ENCODE data around the gene LTBR.
A peak's percentile ranks its signal among the peaks of the same experiment; 100 is the strongest.

Gene LTBR

DNA sequence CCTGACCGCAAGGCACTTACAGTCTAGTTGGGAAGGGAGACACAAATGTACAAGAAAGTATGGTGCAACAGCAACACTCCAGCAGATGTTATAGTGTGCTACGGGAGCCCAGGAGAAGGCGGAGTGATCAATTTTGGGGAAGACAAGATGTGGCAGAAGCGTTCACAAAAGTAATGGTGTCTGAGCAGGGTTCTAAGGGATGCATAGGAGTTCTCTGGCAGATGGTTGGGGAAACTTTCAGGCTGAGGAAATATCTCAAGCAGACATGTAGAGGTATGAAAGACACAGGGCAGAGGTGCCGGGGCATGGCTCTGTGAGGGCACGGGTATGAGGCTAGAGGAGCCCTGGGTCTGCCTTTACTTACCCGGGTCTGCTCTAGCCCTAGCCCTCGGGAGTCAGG, 37.0 kb upstream of the LTBR start:
- no peak for DNase-seq

DNA sequence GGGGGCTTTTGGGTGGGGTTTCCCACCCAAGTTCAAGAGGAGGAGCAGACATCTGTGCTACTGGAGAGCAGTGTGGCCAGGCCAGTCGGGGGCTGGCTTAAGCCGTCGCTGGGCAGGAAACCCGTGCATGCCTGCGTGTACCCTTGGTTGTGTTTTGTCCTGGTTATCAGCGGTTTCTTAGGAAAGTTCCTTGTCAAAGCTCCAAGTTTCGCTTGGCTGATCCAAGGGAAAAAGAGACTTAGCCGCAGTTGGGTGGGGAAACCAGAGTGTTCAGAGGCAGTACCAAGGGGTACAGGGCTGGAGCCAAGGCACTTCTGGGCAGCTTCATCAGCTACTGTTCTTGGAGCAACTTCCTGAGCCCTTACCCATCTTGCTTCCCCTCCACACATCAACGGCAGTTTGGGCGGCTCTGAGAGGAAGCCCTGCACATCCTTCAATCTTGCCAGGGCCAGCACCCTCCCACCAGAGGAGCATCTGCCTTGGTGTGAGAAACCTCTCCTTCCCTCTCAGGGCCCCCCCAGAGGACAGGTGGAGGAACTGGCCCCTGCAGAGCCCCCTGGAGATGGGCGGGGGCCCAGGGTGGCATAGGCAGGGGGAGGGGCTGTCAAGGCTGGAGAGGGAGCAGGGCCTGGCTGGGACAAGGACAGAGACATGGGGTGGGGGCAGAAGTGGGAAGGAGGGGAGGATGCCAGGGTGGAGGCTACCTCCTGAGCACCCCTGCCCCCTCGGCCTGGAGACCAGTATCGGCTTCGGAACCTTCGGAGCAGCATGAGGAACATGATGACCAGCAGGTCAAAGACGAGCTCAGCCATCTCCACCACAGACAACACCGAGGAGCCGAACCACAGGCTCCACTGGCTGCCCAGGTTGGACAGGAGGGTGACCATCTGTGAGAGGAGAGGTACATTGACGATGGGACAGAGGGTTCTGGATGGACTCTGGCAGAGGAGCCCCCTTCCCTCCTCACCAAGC, 36.3 kb upstream of the LTBR start:
- peak in 2 of 6 experiments; percentile 11 to 24 for DNase-seq

DNA sequence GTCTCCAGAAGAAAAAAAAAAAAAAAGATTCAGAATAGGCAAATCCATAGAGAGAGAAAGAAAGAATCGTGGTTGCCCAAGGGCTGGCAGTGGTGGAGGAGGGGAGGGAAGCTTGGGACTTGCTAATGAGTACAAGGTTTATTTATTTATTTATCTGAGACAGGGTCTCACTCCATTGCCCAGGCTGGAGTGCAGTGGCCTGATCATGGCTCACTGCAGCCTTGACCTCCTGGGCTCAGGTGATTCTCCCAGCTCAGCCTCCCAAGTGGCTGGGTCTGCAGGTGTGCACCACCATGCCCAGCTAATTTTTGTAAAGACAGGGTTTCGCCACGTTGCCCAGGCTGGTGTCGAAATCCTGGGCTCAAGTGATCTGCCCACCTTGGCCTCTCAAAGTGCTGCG, 32.3 kb upstream of the LTBR start:
- DNase-seq, result no peak

DNA sequence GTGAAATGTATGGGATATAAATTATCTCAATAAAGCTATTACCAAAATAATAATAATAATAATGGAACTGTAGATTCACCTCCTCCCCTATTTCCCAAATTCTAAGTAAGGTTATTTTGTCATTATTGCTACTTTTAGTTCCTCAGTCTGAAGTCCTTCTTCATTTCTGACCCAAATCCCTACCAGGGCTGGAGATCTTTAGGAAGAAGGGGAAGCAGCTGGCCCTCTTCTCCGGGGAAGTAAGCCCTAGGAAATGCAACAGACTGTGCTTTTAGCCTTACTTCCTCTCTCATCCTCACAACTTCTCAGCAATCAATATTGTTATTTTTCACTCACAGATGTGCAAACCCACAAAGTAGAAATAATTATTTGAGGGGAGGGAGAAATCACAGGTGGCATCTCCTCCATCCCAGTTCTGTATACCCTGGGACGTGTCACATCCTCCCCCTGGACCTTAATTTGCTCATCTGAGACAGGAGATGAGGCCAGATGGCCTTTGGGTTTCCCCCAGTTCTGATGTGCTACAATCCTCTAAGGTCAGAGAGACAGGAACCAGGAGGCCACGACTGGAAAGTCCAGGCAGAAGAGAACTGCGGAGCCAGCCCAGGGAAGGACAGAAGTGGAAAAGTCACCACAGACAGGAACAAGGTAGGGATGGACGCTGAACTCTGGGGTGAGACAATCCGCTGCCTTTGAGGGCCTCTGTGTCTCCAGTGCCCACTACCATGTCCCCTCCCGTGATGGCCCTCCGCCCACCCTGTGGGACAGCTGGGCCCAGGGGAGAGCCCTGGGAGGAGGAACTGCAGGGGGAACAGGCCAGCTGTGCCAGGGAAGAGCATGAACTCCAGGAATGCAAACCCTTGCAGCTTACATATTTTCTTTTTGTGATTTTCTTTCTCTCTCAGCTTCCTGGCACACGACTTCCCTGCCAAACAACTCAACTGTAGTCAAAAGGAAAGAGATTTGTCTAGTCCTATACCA, 31.5 kb upstream of the LTBR start:
- DNase-seq, result no peak

DNA sequence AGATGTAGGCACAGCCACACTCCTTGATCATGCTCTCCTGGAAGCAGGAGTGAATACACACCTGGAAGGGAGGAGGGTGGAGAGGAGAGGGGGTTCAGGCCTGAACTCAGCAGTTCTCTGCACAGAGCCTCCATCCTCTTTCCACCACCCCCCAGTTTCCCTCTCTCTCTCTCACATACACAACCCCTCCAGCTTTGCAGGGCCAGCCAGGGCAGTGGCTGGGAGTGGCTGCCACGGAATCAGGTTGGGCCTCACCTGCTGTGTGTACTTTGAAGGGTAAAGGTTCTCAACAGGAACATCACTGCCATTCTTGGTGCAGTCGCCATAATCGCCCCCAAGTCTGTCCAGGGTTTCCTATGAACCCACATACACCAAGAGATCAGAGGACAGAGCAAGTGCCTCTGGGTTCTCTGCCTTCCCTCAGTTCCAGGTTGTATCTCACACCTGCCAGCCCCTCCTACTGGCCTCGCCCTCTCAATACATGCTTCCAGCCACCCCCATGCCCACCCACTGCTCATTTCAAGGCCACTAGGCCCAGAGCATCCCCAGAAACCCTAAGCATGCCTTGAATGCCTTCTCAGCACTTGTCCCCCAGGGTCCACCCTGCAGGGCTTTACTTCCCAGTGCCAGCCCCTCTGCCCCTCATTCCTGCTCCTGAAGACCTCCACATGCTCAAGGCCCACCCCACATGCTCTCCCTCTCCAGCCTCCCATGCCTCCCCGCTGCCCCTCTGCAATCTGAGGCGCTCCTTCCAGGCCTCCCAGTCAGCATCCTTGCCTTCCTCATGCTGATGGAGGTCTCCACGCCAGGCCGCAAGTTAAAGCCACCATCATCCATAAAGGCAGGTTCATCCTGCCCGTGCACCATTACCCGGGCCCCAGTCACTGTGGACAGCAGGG, 29.2 kb upstream of the LTBR start:
- no peak for DNase-seq

DNA sequence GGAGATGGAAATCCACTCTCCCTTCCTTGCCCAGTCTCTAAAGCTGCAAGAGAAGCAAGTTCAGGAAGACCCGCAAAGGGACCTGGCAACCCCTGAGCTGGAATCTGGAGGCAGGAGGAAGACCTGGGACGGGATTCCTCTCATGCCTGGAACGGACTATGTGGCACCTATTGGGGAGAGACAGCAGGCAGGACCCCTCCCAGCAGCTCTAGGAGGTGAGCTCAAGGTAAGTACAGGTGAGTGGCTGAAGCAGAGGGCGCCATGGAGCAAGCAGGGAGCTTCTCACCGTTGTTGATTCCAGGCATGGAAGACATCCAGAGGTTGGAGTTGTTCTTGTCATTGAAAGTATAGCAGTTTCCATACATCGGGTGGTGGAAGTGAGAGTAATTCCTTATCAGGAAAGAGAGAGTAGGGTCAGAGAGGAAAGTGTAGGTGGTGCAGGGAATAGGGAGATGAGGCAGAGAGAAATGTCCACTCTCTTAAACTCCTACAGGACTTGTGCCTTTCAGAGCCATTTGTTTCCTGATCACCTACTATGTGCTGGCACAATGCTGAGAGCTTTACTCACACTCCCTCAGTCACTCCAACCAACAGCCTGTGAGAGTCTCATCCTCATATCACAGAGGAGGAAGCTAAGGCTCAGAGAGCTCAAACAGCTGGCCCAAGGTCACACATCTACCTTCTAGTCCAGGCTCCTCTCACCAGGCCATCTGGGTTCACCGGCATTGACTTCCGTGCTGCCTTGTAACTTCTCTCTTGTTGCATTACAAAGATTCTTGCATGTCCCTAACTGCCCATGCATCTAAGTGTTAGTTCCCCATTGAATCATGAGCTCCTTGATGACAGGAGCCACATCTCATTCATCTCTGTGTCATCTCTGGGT, 28.2 kb upstream of the LTBR start:
- DNase-seq, result no peak

DNA sequence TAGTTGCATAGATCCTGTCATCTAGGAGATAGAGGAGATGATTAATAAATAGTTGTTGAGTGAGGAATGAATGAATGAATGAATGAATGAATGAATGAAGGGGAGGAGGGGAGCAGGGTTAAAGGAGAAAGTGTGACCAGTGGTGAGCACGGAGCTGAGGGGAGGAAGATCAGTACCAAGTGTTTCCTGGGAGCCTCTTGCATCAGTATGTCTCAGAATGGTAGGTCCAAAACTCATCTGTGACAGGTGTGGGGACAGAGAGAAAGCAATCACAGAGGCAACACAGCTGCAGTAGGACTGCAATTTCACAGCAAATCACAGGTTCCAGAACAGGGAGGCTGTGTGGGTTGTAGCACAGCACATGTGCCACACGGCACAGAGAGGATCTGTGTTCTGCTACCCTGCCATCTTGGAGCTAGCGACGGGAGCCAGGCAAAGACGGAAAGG, 27.6 kb upstream of the LTBR start:
- DNase-seq, result no peak

DNA sequence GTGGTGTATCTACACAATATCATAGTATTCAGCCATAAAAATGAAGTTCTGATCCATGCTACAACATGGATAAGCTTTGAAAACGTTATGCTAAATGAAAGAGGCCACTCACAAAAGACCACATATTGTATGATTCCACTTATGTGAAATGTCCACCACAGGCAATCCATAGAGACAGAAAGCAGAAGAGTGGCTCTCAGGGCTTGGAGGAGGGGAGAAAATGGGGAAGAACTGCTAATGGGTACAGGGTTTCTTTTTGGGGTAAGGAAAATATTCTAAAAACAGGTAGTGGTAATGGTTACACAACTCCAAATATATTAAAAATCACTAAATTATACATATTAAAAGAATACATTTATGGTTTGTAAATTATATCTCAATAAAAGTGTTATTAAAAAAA, 25.1 kb upstream of the LTBR start:
- DNase-seq, result no peak

DNA sequence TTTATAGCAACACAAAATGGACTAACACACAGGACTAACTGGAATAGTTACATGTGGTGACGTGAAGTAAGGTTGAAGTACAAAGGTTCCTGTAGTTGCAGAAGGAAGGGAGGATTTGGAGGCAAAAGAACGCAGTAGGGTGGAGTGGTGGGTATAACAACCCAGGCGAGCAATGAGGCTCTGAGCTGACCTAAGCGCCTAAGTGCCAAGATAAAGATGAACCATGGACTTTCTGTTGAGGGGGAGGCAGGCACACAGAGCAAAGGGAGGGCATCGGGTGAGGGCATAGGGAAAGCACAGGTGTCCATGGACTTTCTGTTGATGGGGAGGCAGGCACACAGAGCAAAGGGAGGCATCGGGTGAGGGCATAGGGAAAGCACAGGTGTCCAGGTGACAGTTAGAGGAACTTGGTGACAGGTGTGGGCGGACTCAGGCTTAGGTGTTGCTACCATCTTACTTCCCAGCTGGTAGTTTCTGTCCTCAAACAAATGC, 23.8 kb upstream of the LTBR start:
- DNase-seq, result no peak

DNA sequence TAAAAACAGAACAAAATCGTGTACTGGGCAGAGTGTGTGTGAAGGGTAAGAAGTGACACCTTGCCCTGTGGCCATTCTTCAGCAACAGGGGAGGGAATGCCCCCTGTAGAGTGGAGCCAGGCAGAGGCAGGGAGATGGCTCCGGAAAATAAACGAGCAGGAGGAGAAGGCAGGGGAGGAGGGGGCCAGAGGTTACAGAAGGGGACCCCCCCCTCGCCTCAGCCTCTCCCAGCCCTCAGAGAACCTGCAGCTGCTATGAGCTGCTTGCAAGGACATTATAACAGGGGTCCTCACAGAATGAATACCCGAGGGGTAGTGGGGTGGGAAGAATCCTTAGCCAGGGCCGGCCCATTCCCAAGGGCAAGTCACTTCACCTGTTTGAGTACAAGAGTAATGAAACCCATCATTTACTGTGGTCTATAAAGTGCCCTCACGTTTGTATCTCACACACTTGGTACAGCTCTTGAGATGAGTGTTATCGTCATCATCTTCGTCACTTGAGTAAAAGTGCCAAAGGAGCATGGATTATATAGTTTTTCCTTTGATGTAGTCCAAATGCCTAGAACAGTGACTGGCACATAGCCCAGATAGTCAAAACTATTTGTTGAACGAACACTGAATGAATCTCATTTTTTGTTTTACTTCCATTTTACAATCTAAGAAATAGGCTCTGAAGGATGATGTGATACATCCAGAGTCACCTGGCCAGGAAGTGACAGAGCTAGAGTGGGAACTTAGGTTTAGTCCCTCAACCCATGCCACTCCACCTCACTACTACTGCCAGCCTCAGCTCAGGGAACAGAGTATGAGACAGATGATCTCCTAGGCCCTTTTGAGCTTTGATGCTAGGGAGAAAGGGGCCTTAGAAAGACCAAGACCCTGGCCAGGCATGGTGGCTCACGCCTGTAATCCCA, 23.1 kb upstream of the LTBR start:
- DNase-seq, result no peak

DNA sequence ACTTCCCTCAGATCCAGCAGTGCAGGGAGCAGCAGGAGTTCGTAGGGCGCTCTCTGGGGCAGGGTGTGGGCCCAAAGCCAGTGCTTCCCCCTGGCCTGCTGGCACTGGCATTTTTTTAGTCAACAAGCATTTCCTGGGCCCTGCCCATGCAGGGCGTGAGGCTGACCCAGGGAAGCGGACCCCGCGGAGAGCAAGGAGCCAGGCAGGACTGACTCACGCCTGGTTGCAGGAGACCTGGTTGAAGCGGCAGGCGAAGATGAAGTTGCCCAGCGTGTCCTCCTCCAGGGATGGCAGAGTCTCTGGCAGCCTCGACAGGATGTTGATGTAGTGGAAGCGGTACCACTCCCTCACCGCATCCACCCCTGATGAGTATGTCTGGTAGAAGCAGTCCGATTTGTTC, 22.1 kb upstream of the LTBR start:
- peak in 3 of 6 experiments; percentile 25 to 57 (median 37) for DNase-seq

DNA sequence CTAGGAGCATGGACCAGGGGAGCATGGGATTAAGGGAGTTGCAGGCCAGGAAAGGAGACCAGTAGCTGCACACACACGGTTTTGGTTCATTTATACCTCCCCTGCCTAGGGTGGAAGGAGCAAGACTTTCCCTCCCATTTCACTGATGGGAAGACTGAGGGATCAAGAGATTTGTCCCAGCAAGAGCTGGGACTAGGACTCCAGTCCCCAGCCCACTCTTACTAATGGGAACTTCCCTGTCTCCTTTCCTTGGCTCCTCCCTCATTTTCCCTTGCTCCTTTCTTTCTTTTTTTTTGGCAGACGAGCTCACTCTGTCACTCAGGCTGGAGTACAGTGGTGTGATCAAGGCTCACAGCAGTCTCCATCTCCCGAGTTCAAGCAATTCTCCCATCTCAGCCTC, 21.6 kb upstream of the LTBR start:
- DNase-seq, result no peak

DNA sequence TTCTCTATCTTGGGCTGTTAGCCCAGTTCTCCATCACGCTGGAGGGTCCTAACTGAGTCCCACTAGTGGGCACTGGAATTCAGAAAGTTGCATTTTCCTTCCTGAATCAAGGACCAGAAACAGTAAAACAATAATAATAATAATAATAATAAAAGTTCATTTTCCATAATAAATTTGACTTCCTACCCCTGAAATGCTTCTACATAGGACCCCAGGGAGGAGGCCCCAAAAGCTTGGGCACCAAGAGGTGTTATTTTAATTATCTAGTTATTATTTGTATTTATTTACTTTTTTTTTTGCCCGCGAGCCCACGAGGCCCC, 21.0 kb upstream of the LTBR start:
- no peak for DNase-seq

DNA sequence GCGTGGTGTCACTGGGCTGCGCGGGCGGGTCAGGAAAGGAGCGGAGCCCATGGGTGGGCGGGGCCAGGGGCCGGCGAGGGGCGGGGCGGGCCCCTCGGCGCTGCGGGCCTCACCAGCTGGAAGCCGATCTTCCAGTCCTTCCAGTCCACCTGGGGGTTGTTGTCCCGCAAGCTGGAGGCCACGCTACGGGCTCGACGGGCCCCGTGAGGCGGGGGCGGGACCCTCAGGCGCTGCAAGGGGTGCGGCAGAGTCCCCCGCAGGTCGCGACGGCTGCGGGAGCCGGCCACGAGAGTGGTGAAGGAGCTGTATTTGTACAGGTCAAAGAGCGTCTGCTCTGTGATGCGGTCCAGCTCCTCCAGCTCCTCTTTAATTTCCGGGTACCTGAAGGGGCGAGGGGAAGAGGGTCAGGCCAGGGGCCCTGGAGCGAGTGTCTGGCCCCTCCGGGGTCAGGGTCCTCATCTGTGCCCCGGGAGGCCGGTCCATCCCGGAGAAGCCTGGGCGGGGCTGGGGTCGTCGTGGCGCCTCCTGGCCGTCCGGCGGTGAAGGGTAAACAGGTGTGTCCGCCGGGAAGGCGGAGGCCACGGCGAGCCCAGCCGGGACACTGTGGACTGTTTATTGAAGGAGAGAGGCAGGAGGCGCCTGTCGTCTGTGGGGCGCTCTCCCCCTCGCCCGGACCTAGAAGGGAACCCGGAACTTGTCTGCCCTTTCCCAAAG, 20.5 kb upstream of the LTBR start:
- peak in 5 of 6 experiments; percentile 36 to 71 (median 51) for DNase-seq

DNA sequence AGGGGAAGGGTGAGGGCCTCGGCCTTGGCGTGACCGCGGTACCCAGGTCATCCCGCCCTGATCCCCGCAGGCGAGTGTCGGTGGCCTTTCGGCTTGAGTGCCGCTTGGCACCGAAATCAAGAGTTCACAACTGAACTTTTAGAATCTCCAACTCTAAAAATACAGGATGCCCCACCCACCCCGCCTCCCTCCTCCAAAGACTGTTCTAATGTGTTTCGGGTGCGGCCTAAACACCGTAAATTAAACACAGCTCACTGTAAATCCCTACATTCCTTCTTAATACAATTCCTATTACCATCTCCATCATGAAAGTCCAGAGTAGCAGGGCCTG, 20.0 kb upstream of the LTBR start:
- DNase-seq, result peak in 2 of 6 experiments; percentile 30 to 65

DNA sequence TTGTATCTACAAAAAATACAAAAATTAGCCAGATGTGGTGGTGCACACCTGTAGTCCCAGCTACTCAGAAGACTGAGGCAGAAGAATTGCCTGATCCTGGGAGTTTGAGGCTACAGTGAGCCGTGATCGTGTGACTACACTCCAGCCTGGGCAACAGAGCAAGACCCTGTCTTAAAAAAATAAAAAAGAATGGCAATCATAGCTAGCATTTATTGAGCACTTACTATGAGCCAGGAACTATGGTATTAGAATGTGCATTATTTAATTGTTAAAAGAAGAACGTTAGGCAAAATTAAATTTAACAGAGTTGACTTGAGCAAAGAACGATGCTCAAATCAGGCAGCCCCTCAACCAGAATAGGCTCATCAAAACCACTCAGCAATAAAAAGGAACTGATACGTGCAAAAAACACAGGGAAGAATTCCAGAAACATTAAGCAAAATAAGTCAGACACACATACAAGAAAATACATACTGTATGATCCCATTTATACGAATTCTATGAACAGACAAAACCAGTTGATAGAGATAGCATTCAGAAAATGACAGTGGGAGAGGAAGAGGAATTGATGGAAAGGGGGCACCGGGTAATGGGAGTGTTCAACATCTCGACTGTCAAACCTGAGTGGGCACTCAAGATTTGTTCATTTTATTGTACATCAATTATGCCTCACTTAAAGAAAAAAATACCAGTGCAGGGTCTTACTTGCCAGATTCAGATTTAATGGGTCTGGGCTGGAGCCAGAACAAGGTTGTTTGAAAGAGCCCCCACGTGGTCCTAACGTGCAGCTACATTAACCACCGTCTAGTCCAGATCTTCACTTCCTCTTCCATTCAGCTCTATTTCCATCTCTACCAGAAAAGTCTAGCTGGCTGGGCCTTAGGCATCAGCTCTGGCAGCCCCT, 16.6 kb upstream of the LTBR start:
- peak in 4 of 6 experiments; percentile 22 to 48 (median 39) for DNase-seq

DNA sequence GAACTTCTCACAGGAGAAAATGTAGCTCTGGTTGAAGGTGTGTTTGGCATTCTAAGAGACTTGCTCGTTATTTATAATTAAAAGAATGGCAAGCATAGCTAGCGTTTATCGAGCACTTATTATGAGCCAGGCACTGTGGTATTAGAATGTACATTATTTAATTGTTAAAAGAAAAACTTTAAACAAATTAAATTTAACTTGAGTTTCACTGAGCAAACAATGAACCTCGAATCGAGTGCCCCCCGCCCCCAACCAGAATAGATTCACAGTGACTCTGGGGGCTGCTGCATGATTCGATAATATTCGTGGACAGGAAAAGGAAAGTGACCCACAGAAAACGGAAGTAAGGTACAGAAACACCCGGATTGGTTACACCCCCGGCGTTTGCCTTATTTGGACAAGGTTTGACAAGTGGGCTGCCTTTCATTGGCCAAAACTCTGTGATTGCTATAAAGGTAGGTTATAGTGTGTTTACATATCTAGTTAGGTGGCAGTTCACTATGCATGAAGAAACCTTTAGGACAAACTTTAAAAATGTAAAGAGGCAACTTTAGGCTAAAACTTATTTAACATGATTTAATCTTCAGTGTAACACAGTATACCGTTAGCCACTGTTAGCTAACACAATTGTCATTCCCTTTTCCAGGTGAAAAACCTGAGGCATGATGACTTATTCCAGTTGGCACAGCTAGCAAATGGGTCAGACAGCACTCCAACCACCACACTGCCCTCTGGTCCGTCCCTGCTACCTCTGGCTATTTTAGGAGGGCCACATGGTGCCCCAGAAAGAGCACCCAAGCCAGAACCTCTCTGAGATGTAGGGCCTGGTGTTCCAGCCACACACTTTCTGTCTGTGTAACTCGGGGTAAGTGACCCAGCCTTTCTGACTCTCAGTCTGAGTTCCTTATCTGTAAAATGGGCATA, 15.7 kb upstream of the LTBR start:
- DNase-seq, result no peak

Data from stimulated activated naive CD4-positive, alpha-beta T cell (primary cell).